Smooth muscle cell (in vitro differentiated cells): Measurements from ENCODE around the gene LTF. TPM values are rescaled to one million over a fixed set of nuclear protein-coding genes. Genes with fewer than 3 reads are reported as not detected.

Experiments used
- DNase-seq: peaks from one replicate; lab custom pipeline; 2025; ENCODE audit not compliant: unreplicated experiment; lab: John Stamatoyannopoulos, UW
- H2AFZ ChIP-seq: fragments of 200-600 bp; sonication (generic); 2 replicates; pipeline ENCODE4 v1.6.0; 2016; ENCODE audit warnings: antibody characterized with exemption, low read depth, mild to moderate bottlenecking
- H3F3A ChIP-seq: fragments of 200-600 bp; sonication (generic); 2 replicates; pipeline ENCODE4 v1.6.0; 2017; ENCODE audit warnings: antibody characterized with exemption, low read depth
- H3K27ac ChIP-seq: fragments of 200-600 bp; sonication (generic); 2 replicates; pipeline ENCODE4 v1.5.1; 2016; ENCODE audit warnings: low read depth, mild to moderate bottlenecking
- H3K27me3 ChIP-seq: fragments of 200-600 bp; sonication (generic); 2 replicates; pipeline ENCODE4 v1.6.1; 2016; ENCODE audit warnings: low read depth, mild to moderate bottlenecking
- H3K36me3 ChIP-seq: fragments of 200-600 bp; sonication (generic); 2 replicates; pipeline ENCODE4 v1.5.1; 2016; ENCODE audit warnings: low read depth
- H3K4me1 ChIP-seq: fragments of 200-600 bp; sonication (generic); 2 replicates; pipeline ENCODE4 v1.5.1; 2016; ENCODE audit warnings: low read depth
- H3K4me2 ChIP-seq: fragments of 200-600 bp; sonication (generic); 2 replicates; pipeline ENCODE4 v1.6.0; 2016; ENCODE audit warnings: mild to moderate bottlenecking
- H3K4me3 ChIP-seq: fragments of 200-600 bp; sonication (generic); 2 replicates; pipeline ENCODE4 v1.5.1; 2016; ENCODE audit warnings: mild to moderate bottlenecking
- H3K79me2 ChIP-seq: fragments of 200-600 bp; sonication (generic); 2 replicates; pipeline ENCODE4 v1.6.0; 2016; ENCODE audit warnings: low read depth, mild to moderate bottlenecking
- H3K9ac ChIP-seq: fragments of 200-600 bp; sonication (generic); 2 replicates; pipeline ENCODE4 v1.6.0; 2016; ENCODE audit warnings: low read depth
- H3K9me3 ChIP-seq: fragments of 200-600 bp; sonication (generic); replicated peaks from 2 replicates; pipeline ENCODE4 v1.5.1; 2016; ENCODE audit warnings: low read depth
- H4K20me1 ChIP-seq: fragments of 200-600 bp; sonication (generic); 2 replicates; pipeline ENCODE4 v1.6.0; 2016; ENCODE audit warnings: low read depth
- CTCF ChIP-seq: fragments of 200-600 bp; sonication (generic); IDR thresholded peaks from 2 replicates; pipeline ENCODE4 v1.5.1; 2017; ENCODE audit warnings: borderline replicate concordance, mild to moderate bottlenecking, antibody characterized with exemption; ENCODE audit not compliant: insufficient read depth, poor library complexity, severe bottlenecking
- WGBS: methylation state at CpG from one replicate; pipeline ENCODE4 v1.1.7; 2016; ENCODE audit warnings: low lambda C conversion rate; 5-methylcytosine and 5-hydroxymethylcytosine counted together
- polyA plus RNA-seq: library from polyadenylated mRNA; unstranded; fragments of >200 nt; fragmentation: Nextera tagmentation; extraction: Ambion mirVana; gene quantifications from 2 replicates; pipeline ENCODE4 v1.2.1, GENCODE V29; 2016
- total RNA-seq: library from RNA; depleted of rRNA; stranded (reverse); fragments of >200 nt; gene quantifications from 2 replicates; pipeline ENCODE4 v1.2.3, GENCODE V29; 2014

LTF gene
- total RNA-seq, result not detected in 2 replicates
- not detected in 2 replicates for polyA plus RNA-seq

- Histone ChIP-seq H3K9me3 (no peaks in the 10 kb centered on the region), H3K27me3 (peaks cover 32% of the 10 kb centered on the region), H3K4me3 (no peak within 1 kb of the TSS), H3K9ac (no peak within 1 kb of the TSS), H3K4me2 (no peak within 1 kb of the TSS), H3K4me1 (no peaks in the 10 kb centered on the region), H2AFZ (no peak within 1 kb of the TSS), H3K36me3 (no peaks in the 10 kb centered on the region), H3K27ac (no peak within 1 kb of the TSS), H4K20me1 (no peaks in the 10 kb centered on the region), H3K79me2 (no peaks in the 10 kb centered on the region), H3F3A (no peaks in the 10 kb centered on the region)
- WGBS, result 78% methylated on average over 44 of the region's 44 CpGs
- no peak for DNase-seq
- no peak for TF ChIP-seq CTCF
Observed at GRCh38 chr3:46464326-46465195, at the start of gene LTF. Gene LTF (minus strand): TSS chr3:46464905. CDS start chr3:46464867, 38 bp downstream.

GRCh38 chr3:46512191-46512749 lies 47.6 kb upstream of the LTF start:
- H3K79me2 ChIP-seq, result no peaks in the 10 kb centered on the region
- no peak overlapping the region for H3K4me3 ChIP-seq
- no peak for DNase-seq
- no peaks in the 10 kb centered on the region for H3F3A ChIP-seq
- no peak overlapping the region for H3K4me2 ChIP-seq
- H3K27me3 ChIP-seq, result no peaks in the 10 kb centered on the region
- no peaks in the 10 kb centered on the region for H4K20me1 ChIP-seq
- TF ChIP-seq CTCF, result no peak
- no peak overlapping the region for H2AFZ ChIP-seq
- no peaks in the 10 kb centered on the region for H3K4me1 ChIP-seq
- no peak overlapping the region for H3K27ac ChIP-seq
- WGBS, result 78% methylated on average over 2 of the region's 2 CpGs
- no peaks in the 10 kb centered on the region for H3K9me3 ChIP-seq
- no peaks in the 10 kb centered on the region for H3K36me3 ChIP-seq
- H3K9ac ChIP-seq, result no peak overlapping the region

GRCh38 chr3:46509661-46510187 lies 45.0 kb upstream of the LTF start:
- Histone ChIP-seq H3K27me3 (no peaks in the 10 kb centered on the region), H3K9me3 (no peaks in the 10 kb centered on the region), H3K4me2 (peak overlapping the region; percentile 3), H3F3A (no peaks in the 10 kb centered on the region), H3K4me3 (no peak overlapping the region), H3K27ac (no peak overlapping the region), H3K36me3 (no peaks in the 10 kb centered on the region), H4K20me1 (no peaks in the 10 kb centered on the region), H3K79me2 (no peaks in the 10 kb centered on the region), H2AFZ (no peak overlapping the region), H3K4me1 (no peaks in the 10 kb centered on the region), H3K9ac (no peak overlapping the region)
- DNase-seq, result no peak
- TF ChIP-seq CTCF, result no peak
- WGBS, result 54% methylated on average over 4 of the region's 4 CpGs
